Right cardiac atrium (tissue), 5 donors: Measurements from ENCODE around the gene NDN. TPM values are rescaled to one million over a fixed set of nuclear protein-coding genes. Genes with fewer than 3 reads are reported as not detected.
A peak's percentile ranks its signal among the peaks of the same experiment; 100 is the strongest.

Experiments
- ATAC-seq, 2 donors: fragments of 200-7000 bp; cut with Tn5 transposase; one replicate each; pipeline versions ENCODE4 v1.8.0 to v1.9.1; 2020; ENCODE audit warnings: moderate library complexity in 2 of 2, mild to moderate bottlenecking in 1 of 2
- DNase-seq, 3 donors: peaks; one replicate each; pipeline ENCODE4 v3.0.0-alpha.2; 2020
- H3K27ac ChIP-seq: one replicate; pipeline ENCODE4 v1.5.1; 2013; ENCODE audit warnings: mild to moderate bottlenecking, low read length, control low read depth, moderate library complexity
- H3K27me3 ChIP-seq: one replicate; pipeline ENCODE4 v1.6.1; 2013; ENCODE audit not compliant: control insufficient read depth, insufficient read depth
- H3K4me1 ChIP-seq: one replicate; pipeline ENCODE4 v1.6.1; 2013; ENCODE audit warnings: low read length; ENCODE audit not compliant: control insufficient read depth, insufficient read depth
- H3K4me3 ChIP-seq: one replicate; pipeline ENCODE4 v1.5.1; 2013; ENCODE audit warnings: low read length, control low read depth
- H3K9me3 ChIP-seq: one replicate; pipeline ENCODE4 v1.6.1; 2013; ENCODE audit warnings: low read length; ENCODE audit not compliant: control insufficient read depth
- WGBS: extraction: QIAGEN DNeasy Blood & Tissue Kit; methylation state at CpG from one replicate; pipeline ENCODE4 v1.1.7; 2013; 5-methylcytosine and 5-hydroxymethylcytosine counted together
- intact Hi-C, 4 donors: fragments of 100-400 bp; cut with DNase I; formaldehyde crosslinking; loops; one replicate each; pipeline versions ENCODE4 v1.11.0 to v1.14.0; 2022 to 2023
- polyA plus RNA-seq: library from polyadenylated mRNA; stranded (reverse); fragments of 200-250 nt; gene quantifications from one replicate; pipeline ENCODE4 v1.2.3, GENCODE V29; 2013
- total RNA-seq, 4 donors: library from RNA; stranded (reverse); fragmentation: NEBNext Ultra II Directional; extraction: Animal tissue kit (Norgen Biotek cat#: 25700); gene quantifications; one replicate each; pipeline ENCODE4 v1.2.1, GENCODE V29; 2021
- donor health status: healthy with polysubstance abuse.
- donor health status: DM: no; HTN: yes; CAD: no.
- donor health status: DM: no; HTN: no; CAD: no.
- donor health status: DM: no; HTN: yes; CAD: no; lungs with severe emphysema.
- donor health status: DM: yes; HTN: yes; CAD: no.

NDN gene
- total and polyA plus RNA-seq, 5 donors: 37.9 to 60.0 (median 50.0) TPM

DNA sequence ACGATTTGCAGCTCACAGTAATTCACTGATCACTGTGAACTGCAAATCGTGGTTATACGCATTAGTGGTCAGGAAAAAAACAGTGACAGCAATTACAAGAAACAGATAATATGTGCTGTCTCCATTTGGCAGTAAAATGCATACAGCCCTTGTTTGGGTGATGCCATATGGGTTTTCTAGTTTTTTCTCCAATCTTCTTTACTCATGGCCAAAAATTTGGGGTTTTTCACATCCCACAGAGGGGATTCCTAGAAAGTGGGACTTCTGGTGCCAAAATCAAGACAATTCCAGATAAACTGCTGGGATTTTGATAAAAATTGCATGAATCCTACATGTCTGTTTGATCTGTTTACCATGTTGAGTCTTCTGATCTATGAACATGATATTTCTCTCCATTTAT lies 15.6 kb downstream of the NDN start:
- ATAC-seq (no peak), DNase-seq (no peak)
- Histone ChIP-seq H3K4me1 (no peaks in the 10 kb centered on the region), H3K9me3 (no peaks in the 10 kb centered on the region), H3K4me3 (no peak overlapping the region), H3K27me3 (no peaks in the 10 kb centered on the region), H3K27ac (no peak overlapping the region)
- intact Hi-C loops: no loop called here
- 56% methylated on average over 3 of the region's 3 CpGs for WGBS

- ATAC-seq: no peak
- Histone ChIP-seq H3K27me3 (no peaks in the 10 kb centered on the region), H3K4me1 (no peaks in the 10 kb centered on the region), H3K27ac (no peak overlapping the region), H3K9me3 (no peaks in the 10 kb centered on the region), H3K4me3 (no peak overlapping the region)
- no peak for DNase-seq
- intact Hi-C loops: no loop called here
- WGBS: 98% methylated on average over 1 of the region's 1 CpG
Observed at GRCh38 chr15:23670970-23671369, 16.1 kb downstream of the NDN start.

- H3K4me1 ChIP-seq: no peaks in the 10 kb centered on the region
- 51% methylated on average over 2 of the region's 2 CpGs for WGBS
- H3K27me3 ChIP-seq: peaks cover 2% of the 10 kb centered on the region
- no peaks in the 10 kb centered on the region for H3K9me3 ChIP-seq
- intact Hi-C loops: loop anchor here in 1 of 4 donors (10.0 kb wide), 1 partner anchor 58 kb away; no protein-coding TSS in a partner anchor
- H3K27ac ChIP-seq: no peak overlapping the region
- H3K4me3 ChIP-seq: no peak overlapping the region
- ATAC-seq (no peak), DNase-seq (no peak)
Observed at GRCh38 chr15:23663232-23663631, 23.9 kb downstream of the NDN start.

GRCh38 chr15:23648920-23649515 lies 38.1 kb downstream of the NDN start:
- DNase-seq: peak in 2 of 3 donors; percentile 61 to 62
- ATAC-seq: peak in 1 of 2 donors; percentile 47
- Histone ChIP-seq H3K27me3 (no peaks in the 10 kb centered on the region), H3K4me1 (no peaks in the 10 kb centered on the region), H3K4me3 (no peak overlapping the region), H3K9me3 (no peaks in the 10 kb centered on the region), H3K27ac (no peak overlapping the region)
- 23% methylated on average over 6 of the region's 6 CpGs for WGBS
- intact Hi-C loops: loop anchor here (5.0 to 10.0 kb wide), 3 partner anchors 218 to 226 kb away; no protein-coding TSS in a partner anchor

GRCh38 chr15:23647421-23648370 lies 39.4 kb downstream of the NDN start, which contains the start of gene MAGEL2:
Gene MAGEL2, minus strand, starts transcription at chr15:23647867. Its CDS starts 125 bp downstream, at chr15:23647742.
- H3K27me3 ChIP-seq: no peaks in the 10 kb centered on the region
- H3K27ac ChIP-seq: no peak within 1 kb of the TSS
- WGBS: 45% methylated on average over 37 of the region's 37 CpGs
- intact Hi-C loops: loop anchor here (5.0 to 10.0 kb wide), 3 partner anchors 220 to 227 kb away; no protein-coding TSS in a partner anchor
- no peaks in the 10 kb centered on the region for H3K4me1 ChIP-seq
- no peaks in the 10 kb centered on the region for H3K9me3 ChIP-seq
- DNase-seq: peak in 1 of 3 donors; percentile 38
- peak within 1 kb of the TSS; percentile 8 for H3K4me3 ChIP-seq
- ATAC-seq: peak; percentile 9 to 40

- Histone ChIP-seq H3K27me3 (no peaks in the 10 kb centered on the region), H3K27ac (no peak overlapping the region), H3K9me3 (no peaks in the 10 kb centered on the region), H3K4me1 (no peaks in the 10 kb centered on the region), H3K4me3 (no peak overlapping the region)
- intact Hi-C loops: loop anchor here (5.0 to 10.0 kb wide), 3 partner anchors 220 to 228 kb away; no protein-coding TSS in a partner anchor
- no peak for DNase-seq
- no peak for ATAC-seq
- 81% methylated on average over 17 of the region's 17 CpGs for WGBS
Observed at GRCh38 chr15:23647001-23647295, 40.2 kb downstream of the NDN start.

DNA sequence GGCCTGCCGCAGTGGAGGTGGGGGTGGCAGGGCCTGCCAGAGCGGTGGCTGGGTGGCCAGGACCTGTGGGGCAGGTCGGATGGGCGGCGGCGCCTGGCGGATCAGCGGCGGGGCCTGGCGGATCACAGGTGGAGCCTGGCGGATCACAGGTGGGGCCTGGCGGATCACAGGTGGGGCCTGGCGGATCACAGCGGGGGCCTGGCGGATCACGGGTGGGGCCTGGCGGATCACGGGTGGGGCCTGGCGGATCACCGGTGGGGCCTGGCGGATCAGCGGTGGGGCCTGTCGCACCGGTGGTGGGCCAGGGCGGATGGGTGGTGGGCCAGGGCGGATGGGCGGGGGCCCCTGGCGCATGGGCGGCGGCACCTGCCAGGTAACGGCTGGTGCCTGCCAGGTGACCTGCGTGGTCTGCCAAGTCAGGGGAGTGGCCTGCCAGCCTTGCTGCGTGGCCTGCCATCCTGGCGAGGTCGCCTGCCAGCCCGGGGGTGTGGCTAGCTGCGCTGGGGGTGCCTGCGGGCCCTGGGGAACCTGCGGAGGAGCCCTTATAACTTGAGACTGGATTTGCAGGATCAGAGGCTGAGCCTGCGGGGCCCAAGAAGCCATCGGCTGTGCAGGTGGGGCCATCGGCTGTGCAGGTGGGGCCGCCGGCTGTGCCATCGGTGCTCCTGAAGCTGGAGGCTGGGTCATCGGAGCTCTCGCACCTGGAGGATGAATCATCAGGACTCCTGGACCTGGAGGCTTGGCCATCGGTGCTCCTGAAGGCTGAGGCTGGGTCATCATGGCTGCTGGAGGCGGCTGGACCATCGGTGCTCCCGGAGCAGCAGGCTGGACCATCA lies 40.7 kb downstream of the NDN start:
- 96% methylated on average over 51 of the region's 51 CpGs for WGBS
- ATAC-seq: no peak
- Histone ChIP-seq H3K9me3 (no peaks in the 10 kb centered on the region), H3K27ac (no peak overlapping the region), H3K27me3 (no peaks in the 10 kb centered on the region), H3K4me1 (no peaks in the 10 kb centered on the region), H3K4me3 (no peak overlapping the region)
- intact Hi-C loops: loop anchor here (5.0 to 10.0 kb wide), 3 partner anchors 221 to 228 kb away; no protein-coding TSS in a partner anchor
- peak in 2 of 3 donors; percentile 33 to 57 for DNase-seq

DNA sequence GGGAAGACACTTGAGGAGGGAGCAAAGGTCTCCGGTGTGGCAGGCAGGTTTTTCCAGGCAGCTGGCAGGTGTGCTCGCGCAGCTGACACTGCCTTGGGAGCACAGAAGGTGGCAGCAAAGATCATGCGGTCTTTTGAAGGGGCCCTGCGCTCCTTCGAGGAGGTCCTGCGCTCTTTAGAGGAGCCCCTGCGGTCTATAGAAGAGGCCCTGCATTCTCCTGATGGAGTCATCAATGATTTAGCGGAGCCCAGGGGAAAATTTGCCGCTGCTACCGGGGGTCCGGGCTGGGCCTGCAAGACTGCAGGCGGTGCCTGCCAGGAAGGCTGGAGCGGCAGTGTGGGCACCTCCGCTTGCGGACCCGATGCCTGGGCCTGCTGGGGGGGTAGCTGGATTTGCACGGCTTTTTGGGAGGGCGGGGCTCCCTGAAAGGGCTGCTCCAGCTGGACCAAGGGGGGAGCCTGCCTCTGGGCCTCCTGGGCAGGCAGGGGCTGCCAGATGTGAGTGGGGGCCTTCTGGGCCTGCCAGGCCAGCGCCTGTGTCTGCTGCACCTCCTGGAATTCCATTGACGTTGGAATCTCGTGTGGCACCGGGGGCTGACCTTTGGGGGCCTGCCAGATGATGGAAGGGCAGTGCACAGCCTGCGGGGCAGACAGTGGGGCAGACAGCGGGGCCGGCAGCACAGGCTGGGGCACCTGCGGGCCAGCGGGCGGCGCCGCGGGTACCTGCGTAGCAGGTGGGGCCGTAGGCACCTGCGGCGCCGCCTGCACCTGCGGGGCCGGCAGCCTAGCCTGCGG lies 41.5 kb downstream of the NDN start:
- Histone ChIP-seq H3K4me1 (no peaks in the 10 kb centered on the region), H3K9me3 (no peaks in the 10 kb centered on the region), H3K27me3 (no peaks in the 10 kb centered on the region), H3K27ac (no peak overlapping the region), H3K4me3 (no peak overlapping the region)
- ATAC-seq (no peak), DNase-seq (peak in 1 of 3 donors; percentile 42)
- 90% methylated on average over 40 of the region's 40 CpGs for WGBS
- intact Hi-C loops: loop anchor here (5.0 to 10.0 kb wide), 3 partner anchors 222 to 229 kb away; no protein-coding TSS in a partner anchor

GRCh38 chr15:23644829-23645228 lies 42.3 kb downstream of the NDN start:
- Histone ChIP-seq H3K27me3 (no peaks in the 10 kb centered on the region), H3K9me3 (no peaks in the 10 kb centered on the region), H3K27ac (no peak overlapping the region), H3K4me1 (no peaks in the 10 kb centered on the region), H3K4me3 (no peak overlapping the region)
- intact Hi-C loops: loop anchor here (5.0 to 10.0 kb wide), 3 partner anchors 222 to 230 kb away; no protein-coding TSS in a partner anchor
- WGBS: 90% methylated on average over 13 of the region's 13 CpGs
- DNase-seq: peak in 1 of 3 donors; percentile 31
- no peak for ATAC-seq
